ENCODE measurements around the gene SIRT2.

The SIRT2 gene

DNA sequence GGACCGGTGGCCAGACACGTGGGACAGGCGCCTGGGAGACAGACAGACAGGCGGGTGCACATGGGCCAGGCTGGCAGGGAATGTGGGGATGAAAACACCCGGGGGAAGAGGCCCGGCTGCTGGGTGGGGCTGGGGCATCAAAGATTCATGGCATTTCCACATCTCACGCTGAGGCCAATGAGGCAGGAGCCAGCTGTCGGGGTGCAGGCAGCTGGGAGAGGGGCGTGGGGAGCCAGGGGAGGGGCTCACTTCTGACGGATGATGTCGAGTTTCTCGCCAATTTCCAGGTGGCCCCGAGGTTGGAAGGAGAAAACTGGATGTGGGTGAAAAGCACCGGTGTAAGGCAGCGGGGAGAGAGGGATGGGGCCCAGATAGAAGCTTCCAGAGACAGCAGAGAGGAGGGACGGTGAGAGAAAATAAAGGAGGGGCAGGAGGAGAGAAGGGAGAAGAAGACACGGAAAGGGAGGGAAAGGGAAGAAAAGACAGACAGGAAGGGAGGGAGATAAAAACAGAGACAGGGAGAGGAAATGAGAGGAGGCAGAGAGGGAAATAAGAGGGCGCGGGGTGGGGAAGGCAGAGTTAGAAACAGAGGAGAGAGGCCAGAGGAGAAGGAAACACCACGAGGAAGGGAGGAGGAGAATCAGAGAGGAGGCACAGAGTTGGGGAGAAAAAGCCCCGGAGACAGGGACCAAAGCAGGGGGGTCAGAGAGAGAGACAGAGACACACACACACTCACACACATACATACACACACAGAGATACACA, 20.6 kb upstream of the SIRT2 start:
- DNase-seq, result no peak

DNA sequence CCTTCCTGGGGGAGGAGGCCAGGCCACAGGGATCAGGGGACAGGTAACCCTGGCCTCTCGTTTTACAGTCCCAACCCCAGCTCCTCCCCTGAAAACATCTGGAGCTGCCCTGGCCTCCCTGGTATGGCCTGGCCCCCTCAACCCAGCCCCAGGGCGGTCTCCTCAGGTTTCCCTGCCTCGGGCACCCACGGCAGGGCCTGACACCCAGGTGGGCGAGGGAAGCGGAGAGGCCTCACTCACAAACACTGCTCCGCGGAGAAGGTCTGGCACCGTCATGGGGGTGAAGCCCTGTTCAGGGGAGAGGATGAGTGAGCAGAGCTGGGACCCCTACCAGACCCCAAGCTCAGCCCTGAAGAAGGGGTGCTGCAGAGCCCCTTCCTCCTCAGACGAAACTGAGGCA, 19.1 kb upstream of the SIRT2 start:
- no peak for DNase-seq

DNA sequence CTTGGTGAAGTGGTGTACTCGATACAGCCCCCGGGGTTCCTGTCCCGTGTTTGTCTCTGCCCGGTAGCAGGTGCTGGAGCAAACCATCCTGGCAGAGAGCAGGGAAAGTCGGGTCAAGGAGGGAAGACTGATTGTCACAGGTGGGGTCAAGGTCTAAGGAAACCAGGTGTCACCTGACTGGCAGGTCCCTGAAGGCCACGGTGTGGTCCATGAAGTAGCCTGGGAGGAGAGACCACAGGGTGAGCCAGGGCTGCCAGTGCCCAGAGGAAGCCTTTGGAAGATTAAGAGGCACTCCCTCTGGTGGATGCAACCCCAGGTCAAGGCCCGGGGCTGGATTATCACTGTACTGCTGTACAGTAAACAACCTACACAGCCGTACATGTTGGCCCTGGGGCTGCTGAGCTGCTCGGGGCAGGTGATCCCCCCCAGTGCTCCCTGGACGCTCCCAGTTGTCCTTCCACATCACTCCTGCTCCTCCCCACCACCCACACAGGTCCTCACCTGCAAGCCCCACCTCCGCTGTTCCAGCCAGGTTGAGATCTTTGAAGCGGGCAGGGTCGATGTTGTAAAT, 18.6 kb upstream of the SIRT2 start:
- no peak for DNase-seq

DNA sequence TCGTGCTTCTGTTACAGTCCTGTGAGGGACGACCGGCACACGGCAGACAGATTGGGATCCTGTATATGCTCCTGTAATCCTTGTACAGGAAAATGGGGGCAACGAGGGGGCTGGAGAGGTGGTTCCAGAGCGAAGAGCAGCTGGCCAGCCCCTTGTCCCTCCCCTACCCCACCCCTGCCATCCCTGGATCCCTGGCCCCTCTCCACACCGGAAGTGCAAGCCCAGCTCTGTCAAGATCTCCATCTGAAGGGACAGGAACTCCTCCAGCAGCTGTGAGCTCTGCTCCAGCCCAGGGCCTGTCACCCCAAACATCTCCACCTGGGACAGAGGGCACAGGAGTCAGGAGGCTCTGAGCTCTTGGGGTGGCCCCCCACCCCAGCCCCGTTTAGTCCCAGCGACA, 18.1 kb upstream of the SIRT2 start:
- DNase-seq, result no peak

DNA sequence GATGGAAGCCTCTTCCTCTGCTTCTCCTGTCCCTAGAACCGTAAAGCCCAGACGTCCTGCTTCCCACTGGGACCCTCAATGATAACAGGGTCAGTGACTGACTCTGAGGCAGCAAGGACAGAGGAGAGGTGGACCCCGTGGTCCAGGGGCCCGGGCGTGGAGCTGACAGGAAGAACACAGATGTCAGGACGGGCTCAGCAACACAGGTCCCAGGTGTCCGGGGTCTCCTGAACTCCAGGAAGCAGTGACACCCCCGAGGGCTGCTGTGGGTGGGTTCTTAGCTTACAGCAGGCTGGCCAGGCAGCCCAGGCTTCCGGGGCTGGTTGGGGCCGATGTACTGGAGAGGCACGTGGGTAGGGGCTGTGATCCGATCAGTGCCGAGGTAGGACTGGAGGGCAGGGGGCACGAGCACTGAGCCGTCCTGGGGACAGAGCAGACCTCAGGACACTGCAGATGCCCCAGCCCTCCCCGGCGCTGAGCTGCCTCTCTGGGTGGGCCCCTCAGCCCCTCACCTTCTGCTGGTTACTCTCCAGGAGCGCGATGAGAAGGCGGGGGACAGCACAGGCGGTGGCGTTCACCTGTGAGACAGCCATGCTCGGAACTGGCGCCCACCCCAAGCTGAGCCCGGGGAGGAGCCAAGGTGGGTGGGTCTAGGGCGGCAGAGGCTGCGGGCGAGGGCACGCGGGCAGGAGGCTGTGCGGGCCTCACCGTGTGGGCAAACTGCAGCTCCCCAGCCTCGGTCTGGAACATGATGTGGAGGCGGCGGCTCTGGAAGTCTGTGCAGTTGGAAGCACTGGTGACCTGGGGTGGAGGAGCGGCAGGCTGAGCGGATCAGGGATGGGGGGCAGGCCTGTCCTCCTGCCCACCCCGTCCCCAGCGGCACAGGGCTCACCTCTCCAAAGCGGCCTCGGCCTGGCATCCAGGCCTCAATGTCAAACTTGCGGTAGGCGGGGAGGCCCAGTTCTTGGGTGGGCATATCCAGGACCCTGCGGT, 16.2 kb upstream of the SIRT2 start:
- no peak for DNase-seq

DNA sequence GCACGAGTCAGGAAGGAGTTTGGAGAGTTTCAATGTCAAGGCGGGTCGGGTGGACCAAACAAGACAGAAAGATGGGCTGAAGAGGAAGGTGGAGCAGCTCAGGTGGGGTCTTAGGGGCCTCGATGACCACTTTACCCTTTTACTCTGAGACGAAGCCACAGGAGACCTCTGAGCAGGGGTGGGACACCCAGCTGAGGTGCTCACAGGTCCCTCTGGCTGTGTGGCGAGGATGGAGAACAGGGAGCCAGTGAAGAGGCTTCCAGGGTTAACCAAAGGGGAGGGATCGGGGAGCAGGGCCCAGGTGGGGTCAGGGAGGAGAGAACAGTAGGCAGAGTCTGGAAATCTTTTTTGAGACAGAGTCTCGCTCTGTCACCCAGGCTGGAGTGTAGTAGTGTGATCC, 14.5 kb upstream of the SIRT2 start:
- DNase-seq, result no peak

DNA sequence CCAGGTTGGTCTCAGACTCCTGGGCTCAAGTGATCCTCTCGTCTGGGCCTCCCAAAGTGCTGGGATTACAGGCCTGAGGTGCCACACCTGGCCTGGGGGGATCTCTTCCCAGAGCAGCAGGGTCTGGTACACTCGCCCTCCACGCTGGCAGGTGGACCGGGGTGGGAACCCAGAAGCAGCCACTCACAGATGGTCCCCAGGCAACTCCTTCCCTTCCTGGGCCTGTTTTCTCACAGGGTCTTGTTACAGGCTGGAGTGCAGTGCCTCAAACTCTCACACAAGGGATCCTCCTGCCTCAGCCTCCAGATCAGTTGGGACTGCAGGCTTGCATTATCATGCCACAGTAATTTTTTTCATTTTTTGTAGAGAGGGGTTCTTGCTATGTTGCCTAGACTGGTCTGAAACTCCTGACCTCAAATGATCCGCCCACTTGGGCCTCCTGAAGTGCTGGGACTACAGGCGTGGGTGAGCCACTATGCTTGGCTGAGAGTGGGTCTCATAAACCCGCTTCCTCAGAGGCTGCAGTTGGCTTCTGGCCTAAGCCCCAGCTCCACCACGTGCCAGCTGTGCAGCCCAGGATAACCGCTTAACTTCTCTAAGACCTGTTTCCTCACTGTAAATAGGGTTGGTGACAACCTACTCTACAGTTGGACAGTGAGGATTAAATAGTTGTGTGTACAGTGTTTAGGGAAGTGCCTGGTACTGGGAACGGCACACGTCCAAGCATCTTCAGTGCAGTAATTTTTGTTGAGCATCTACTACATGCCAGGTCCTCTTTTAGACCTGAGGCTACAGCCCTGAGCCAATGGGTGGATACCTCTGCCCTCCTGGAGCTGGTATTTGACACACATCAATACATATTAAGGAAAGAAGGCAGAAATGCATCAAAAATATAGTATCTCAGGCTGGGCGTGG, 13.4 kb upstream of the SIRT2 start:
- DNase-seq, result no peak

DNA sequence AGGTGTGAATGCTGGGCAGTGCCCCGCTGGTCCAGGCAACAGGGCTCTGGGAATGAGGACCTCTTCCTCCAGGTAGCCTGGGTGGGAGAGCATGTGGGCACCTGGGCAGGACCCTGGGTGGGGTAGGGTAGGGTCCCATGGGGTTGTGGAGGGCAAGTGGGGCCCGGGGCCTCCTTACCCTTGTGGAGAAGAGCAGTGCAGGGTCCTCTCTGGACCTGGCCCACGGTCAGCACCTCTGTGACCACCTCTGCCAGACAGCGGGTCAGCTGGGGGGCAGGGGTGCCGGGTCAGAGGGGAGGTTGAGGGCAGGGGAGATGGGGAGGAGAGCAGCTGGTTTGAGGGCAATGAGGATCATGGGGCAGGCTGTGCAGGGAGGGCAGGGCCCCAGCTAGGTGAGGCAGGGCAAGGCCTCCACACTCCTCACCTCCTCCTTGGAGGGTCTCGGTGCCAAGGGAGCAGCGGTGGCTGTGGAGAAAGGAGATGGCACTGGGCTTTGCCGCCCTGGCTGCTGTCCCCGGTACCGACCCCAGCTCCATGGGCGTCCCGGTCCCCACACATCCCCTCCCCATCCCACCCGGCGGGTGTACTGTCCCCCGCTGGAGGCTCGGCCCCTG, 12.1 kb upstream of the SIRT2 start:
- no peak for DNase-seq

DNA sequence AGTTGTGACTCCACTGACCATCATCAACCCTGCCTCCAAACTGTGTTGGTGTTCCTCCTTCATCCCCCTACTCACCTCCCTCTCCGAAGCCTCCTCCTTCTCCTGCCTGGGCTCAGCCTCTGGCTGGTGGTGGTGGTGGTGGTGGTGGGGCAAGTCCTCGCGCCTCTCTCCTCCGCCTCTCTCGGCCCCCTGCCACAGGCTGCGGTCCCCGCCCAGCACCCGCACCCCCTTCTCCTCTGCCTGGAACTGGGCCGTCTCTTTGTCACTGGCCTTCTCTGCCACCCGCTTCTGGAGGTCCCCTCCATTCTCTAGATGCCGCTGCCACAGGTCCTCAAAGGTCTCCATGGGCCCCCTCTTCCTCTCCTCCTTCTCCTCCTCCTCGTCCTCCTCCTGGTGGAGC, 11.1 kb upstream of the SIRT2 start:
- DNase-seq, result no peak

DNA sequence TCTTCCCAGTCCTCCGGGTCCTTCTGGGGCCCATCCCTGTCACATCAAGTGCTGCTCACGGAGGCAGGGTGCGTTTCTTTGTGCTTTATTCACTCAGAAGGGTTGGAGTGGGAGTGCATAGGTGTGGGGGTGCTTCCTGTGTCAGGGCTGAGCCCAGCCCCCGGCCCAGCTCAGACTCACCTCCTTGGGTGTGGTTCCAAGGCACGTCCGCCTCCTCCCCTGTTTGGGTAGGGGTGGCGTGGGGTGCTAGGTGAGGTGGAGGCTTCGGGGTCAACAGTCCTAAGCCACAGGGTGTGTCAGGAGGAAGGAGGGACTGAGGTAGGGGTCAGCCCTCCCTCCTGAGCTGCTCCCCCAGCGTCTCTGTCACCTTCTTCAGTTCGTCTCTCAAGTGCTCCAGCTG, 9.5 kb upstream of the SIRT2 start:
- no peak for DNase-seq

DNA sequence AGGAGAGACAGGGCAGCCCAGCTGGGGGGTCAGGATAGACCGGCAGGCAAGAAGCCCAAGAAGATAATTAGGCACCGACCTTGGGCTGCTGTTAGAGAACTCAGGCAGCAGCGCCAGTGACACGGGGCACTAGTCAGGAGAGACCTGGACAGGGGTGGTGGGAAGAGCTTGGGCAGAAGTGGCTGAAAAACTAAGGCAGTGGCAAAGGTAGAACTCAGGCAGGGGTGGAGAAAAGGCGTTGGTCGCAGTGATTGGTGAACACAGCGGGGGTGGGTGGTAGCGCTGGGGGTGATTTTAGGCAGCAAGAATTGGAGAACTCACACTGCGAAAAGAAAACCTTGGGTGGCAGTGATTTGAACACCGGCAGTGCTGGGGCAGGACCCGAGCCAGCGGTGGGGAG, 8.3 kb upstream of the SIRT2 start:
- no peak for DNase-seq

DNA sequence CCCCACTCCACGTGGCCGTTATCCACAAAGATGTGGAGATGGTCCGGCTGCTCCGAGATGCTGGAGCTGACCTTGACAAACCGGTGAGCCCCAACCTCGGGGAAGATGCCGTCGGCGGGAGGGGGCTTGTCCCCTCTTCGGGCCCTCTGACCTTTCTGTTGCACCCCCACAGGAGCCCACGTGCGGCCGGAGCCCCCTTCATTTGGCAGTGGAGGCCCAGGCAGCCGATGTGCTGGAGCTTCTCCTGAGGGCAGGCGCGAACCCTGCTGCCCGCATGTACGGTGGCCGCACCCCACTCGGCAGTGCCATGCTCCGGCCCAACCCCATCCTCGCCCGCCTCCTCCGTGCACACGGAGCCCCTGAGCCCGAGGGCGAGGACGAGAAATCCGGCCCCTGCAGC, 7.8 kb upstream of the SIRT2 start:
- DNase-seq, result no peak

DNA sequence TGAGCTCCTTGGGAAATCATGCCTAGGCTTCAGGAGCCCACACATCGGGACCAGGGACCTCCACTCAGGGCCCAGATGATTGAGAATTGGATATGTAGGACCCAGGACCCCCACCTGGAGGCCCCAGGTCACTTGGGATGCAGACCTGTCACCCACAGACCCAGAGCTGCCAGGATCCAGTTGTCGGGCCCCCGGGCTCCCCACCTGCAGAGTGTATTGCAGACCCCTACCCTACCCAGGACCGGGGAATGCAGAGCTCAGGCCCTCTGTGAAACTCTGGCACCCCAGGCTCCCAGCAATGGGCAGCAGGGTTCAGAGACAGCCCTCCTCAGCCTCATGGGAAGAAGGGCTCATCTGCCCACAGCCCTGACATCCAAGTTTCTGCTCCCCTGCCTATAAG, 6.2 kb upstream of the SIRT2 start:
- no peak for DNase-seq

DNA sequence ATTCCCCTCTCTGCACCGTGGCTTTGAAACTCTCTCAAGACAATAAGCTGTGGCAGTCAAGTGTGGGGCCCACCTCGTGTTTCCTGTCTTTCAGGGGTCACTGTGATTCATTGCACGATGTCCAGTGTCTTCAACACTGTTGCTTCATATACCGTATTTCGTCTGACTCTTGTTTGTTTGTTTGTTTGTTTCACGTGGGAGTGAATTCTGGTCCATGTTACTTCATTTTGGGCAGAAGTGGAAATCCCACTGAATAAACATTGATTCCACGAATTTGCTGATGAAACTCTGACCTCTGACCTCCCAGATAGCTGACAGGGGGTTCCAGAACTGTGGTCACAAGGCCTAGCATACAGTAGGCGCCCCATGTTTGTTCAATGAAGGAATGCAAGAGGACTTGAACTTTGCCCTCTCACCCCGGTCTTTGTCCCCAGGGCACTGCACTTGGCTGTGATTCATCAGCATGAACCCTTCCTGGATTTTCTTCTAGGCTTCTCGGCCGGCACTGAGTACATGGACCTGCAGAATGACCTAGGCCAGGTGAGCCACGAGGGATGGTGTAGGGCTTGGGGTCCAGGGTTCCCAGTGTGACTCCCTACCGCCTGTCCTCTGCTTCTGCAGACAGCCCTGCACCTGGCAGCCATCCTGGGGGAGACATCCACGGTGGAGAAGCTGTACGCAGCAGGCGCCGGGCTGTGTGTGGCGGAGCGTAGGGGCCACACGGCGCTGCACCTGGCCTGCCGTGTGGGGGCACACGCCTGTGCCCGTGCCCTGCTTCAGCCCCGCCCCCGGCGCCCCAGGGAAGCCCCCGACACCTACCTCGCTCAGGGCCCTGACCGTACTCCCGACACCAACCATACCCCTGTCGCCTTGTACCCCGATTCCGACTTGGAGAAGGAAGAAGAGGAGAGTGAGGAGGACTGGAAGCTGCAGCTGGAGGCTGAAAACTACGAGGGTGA, 5.4 kb upstream of the SIRT2 start:
- no peak for DNase-seq

DNA sequence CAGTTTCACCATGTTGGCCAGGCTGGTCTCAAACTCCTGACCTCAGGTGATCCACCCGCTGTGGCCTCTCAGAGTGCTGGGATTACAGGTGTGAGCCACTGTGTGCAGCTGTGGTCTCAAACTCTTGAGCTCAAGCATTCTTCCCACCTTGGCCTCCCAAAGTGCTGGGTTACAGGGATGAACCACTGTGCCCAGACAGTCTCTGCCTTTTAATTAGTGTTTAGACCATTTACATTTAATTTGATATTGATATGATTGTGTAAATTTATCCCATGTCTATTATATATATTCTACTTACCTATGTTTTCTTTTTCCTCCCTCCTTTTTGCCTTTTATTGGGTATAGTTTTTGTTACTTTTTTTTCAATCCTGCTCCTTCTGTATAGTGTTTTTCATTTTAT, 2.3 kb upstream of the SIRT2 start:
- DNase-seq, result no peak

DNA sequence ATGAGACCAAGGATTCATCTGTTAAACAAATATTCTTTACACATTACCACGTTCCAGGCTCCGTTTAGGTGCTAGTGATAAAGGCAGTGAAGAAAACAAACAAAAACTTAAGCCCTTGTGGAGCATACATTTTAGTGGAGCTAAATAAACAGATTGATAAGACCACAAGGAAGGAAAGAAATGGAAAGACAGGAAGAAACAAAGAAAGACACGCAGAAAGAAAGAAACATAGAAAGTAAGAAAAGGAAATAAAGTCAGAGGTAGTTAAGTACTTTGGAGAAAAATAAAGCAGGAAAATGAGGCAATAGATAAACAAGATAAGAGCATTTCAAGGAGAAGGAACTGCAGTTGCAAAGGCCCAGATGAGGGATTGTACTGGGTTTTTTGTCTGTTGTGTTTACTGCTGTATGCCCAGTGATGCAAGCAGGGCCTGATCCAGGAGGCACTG, 1.3 kb upstream of the SIRT2 start:
- no peak for DNase-seq

DNA sequence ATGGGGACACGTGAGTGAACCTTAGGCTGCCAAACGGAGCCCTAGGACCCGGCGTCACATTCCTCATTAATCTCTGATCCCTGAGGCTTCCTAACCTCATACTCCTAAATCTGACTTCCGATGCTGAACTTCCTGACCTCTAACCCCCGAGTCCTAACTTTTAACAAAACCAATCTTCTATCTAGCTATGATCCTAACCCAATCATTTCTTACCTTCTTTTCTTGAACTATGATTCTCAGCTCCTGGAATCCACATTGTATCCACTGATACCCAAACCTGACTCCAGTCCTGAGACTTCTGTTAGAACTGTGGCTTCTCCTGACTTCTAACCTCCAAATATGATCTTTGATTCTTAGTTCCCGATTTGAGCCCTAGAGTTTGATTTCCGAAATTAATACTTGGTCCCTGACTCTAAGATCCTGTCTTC, 798 bp upstream of the SIRT2 start:
- DNase-seq, result peak in 1 of 2 experiments; percentile 32

DNA sequence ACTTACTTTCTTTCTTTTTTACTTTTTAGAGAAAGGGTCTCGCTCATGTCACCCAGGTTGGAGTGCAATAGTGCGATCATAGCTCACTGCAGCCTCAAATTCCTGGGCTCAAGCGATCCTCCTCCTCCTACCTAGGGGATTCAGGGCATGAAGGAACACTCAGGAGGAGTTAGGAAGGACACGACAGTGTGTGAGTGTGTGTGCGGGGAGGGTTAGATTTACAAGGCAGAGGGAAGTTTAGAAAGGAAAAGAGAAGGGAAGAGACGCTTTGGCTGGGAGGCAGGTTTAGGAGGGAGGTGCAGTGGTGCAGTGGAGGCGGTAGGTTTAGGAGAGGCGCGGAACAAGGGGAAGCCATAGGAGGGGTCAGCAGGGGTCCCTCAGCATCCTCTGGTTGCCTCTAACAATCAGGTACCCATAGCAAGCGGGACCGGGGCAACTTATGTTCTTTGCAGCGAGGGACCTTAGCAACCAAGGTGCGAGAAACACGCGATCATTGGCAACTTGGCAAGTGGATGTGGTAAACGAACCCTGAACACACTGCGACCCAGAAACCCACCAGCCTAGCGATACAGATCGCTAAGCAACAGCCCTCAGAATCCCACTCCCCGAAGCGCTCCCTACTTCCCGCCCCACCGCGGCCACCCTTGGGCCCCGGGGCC, 501 bp downstream of the SIRT2 start:
- no peak for DNase-seq

DNA sequence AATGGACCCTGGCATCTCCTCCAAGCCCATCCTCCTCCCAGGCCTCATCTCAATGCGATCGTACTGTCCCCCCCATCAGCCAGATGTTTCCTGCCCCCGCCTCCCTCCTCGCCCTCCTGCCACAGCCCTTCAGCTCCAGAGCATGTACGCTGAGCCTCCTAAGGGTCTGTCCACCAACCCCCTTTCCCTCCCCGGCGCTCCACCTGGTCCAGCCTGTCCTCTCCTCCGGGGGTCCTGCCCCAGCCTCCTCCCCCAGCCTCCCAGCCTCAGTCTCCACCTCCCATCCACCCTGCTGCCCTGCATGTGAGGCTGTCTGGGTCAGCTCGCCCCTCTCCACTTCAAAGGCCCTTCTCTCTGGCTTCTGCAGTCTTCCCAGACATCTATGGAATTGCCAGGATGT, 4.5 kb downstream of the SIRT2 start:
- no peak for DNase-seq

DNA sequence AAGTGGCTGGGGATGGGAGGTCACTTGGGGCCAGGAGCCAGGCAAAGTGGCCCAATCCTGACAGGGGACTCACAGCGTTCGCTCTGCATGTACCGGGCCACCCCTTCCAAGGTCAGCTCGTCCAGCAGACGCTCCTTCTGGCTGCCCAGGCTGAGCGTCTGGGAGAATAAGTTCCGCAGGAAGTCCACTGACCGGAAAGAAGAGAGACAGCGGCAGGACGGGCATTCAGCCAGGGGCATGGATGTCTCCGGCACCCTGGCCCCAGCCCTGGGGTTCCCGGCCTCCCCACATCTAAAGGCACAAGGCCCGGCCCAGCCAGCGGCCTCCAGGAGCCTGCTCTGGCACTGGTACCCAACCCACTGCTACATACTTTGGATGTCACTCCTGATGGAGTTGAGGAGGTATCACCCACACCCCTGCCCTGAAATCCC, 6.1 kb downstream of the SIRT2 start:
- no peak for DNase-seq

All from AML-193 (cell line).